HepG2 (cell line): ENCODE data around the gene TMEM135. TPM values are rescaled to one million over a fixed set of nuclear protein-coding genes. Genes with fewer than 3 reads are reported as not detected.

Experiments used
- BORCS8-MEF2B ChIP-seq: sonication (generic); formaldehyde crosslinking; IDR thresholded peaks from 2 replicates; pipeline ENCODE4 v1.8.0; 2022; ENCODE audit warnings: mild to moderate bottlenecking, missing genetic modification reagents
- FOXA1 ChIP-seq, 2 experiments: fragments of 450-650 bp in 1 of 2; sonication (generic) in 1 of 2; formaldehyde crosslinking in 1 of 2; IDR thresholded peaks; 2 replicates each; pipeline versions ENCODE4 v1.4.0 to v1.6.1; 2016 to 2020; ENCODE audit warnings: missing genetic modification reagents in 1 of 2
- GATA4 ChIP-seq: sonication (generic); IDR thresholded peaks from 2 replicates; pipeline ENCODE4 v1.6.1; 2016; ENCODE audit warnings: antibody characterized with exemption, low read depth, borderline replicate concordance
- JDP2 ChIP-seq: sonication (generic); formaldehyde crosslinking; IDR thresholded peaks from 2 replicates; pipeline ENCODE4 v1.8.1; 2022; ENCODE audit warnings: missing genetic modification reagents, borderline replicate concordance
- MAFK ChIP-seq, 2 experiments: IDR thresholded peaks in 1 of 2; conservative IDR thresholded peaks in 1 of 2; 2 replicates each; pipeline ENCODE4 v1.6.1; 2011; ENCODE audit warnings: improper control_type of control experiment in 2 of 2, low read length in 2 of 2
- MXI1 ChIP-seq: IDR thresholded peaks from 3 replicates; pipeline ENCODE4 v1.6.1; 2012; ENCODE audit warnings: low read depth, low read length, inconsistent platforms, borderline replicate concordance
- SRY ChIP-seq: sonication (generic); formaldehyde crosslinking; IDR thresholded peaks from 2 replicates; pipeline ENCODE4 v1.8.0; 2022; ENCODE audit warnings: mild to moderate bottlenecking, missing genetic modification reagents
- TCF7 ChIP-seq: sonication (generic); IDR thresholded peaks from 2 replicates; pipeline ENCODE4 v1.6.1; 2016; ENCODE audit warnings: antibody characterized with exemption, low read depth
- YY1 ChIP-seq: IDR thresholded peaks from 2 replicates; pipeline ENCODE4 v1.6.1; 2011; ENCODE audit warnings: low read length, low read depth, moderate library complexity, mild to moderate bottlenecking; ENCODE audit not compliant: insufficient read depth, insufficient replicate concordance
- ZBTB7B ChIP-seq: sonication (generic); formaldehyde crosslinking; IDR thresholded peaks from 2 replicates; pipeline ENCODE4 v1.4.0; 2020; ENCODE audit warnings: missing genetic modification reagents
- ZKSCAN1 ChIP-seq: fragments of 150-350 bp; IDR thresholded peaks from 2 replicates; pipeline ENCODE4 v1.6.1; 2014; ENCODE audit warnings: low read length
- ZMAT3 ChIP-seq: sonication (generic); formaldehyde crosslinking; conservative IDR thresholded peaks from 2 replicates; pipeline ENCODE4 v1.7.0; 2021; ENCODE audit warnings: missing genetic modification reagents
- ZNF256 ChIP-seq: sonication (generic); formaldehyde crosslinking; conservative IDR thresholded peaks from 2 replicates; pipeline ENCODE4 v1.4.0; 2020; ENCODE audit warnings: missing genetic modification reagents
- ZNF274 ChIP-seq: sonication (generic); formaldehyde crosslinking; IDR thresholded peaks from 2 replicates; pipeline ENCODE4 v1.5.1; 2020; ENCODE audit warnings: mild to moderate bottlenecking, missing genetic modification reagents
- ZNF546 ChIP-seq: sonication (generic); formaldehyde crosslinking; conservative IDR thresholded peaks from 2 replicates; pipeline ENCODE4 v1.8.1; 2023; ENCODE audit warnings: mild to moderate bottlenecking, missing genetic modification reagents
- ZNF563 ChIP-seq: sonication (generic); formaldehyde crosslinking; IDR thresholded peaks from 2 replicates; pipeline ENCODE4 v1.8.0; 2022; ENCODE audit warnings: mild to moderate bottlenecking, moderate library complexity, missing genetic modification reagents
- ZNF781 ChIP-seq: sonication (generic); formaldehyde crosslinking; IDR thresholded peaks from 2 replicates; pipeline ENCODE4 v1.5.1; 2020; ENCODE audit warnings: borderline replicate concordance, mild to moderate bottlenecking, missing genetic modification reagents; ENCODE audit errors: not compliant biosample characterization
- ZNF83 ChIP-seq: sonication (generic); formaldehyde crosslinking; IDR thresholded peaks from 2 replicates; pipeline ENCODE4 v1.4.0; 2020; ENCODE audit warnings: missing genetic modification reagents, mild to moderate bottlenecking, borderline replicate concordance
- polyA plus RNA-seq, 8 experiments: library from polyadenylated mRNA; depleted of rRNA in 3 of 8; stranded (reverse) in 7 of 8; unstranded in 1 of 8; fragments of >200 nt; fragmentation: Illumina TruSeq in 4 of 8; extraction: Trizol in 4 of 8; gene quantifications; 2 replicates each; pipeline versions ENCODE4 v1.2.1 to v1.2.3, GENCODE V29; 2011 to 2016; ENCODE audit warnings: low read depth in 4 of 8, missing spikeins in 1 of 8, mixed read lengths in 1 of 8; ENCODE audit not compliant: insufficient read depth in 1 of 8
- total RNA-seq, 5 experiments: library from RNA; depleted of rRNA; stranded (reverse); fragments of >200 nt; fragmentation: Illumina TruSeq; extraction: Trizol; gene quantifications; 2 replicates each; pipeline ENCODE4 v1.2.3, GENCODE V29; 2016; ENCODE audit warnings: low read depth in 1 of 5
- TF ChIP-seq, protein P1 (sequence below): sonication (generic); formaldehyde crosslinking; IDR thresholded peaks from 2 replicates; pipeline ENCODE4 v1.5.0; 2020; ENCODE audit warnings: mild to moderate bottlenecking, missing genetic modification reagents
- TF ChIP-seq, protein P2 (sequence below): sonication (generic); formaldehyde crosslinking; IDR thresholded peaks from 2 replicates; pipeline ENCODE4 v1.5.0; 2020; ENCODE audit warnings: missing genetic modification reagents
- TF ChIP-seq, protein P3 (sequence below): sonication (generic); formaldehyde crosslinking; IDR thresholded peaks from 2 replicates; pipeline ENCODE4 v1.5.0; 2020; ENCODE audit warnings: missing genetic modification reagents
- TF ChIP-seq, protein P4 (sequence below): sonication (generic); formaldehyde crosslinking; IDR thresholded peaks from 2 replicates; pipeline ENCODE4 v1.8.0; 2022; ENCODE audit warnings: mild to moderate bottlenecking, missing genetic modification reagents; ENCODE audit not compliant: insufficient replicate concordance
- TF ChIP-seq, protein P5 (sequence below): fragments of 450-650 bp; IDR thresholded peaks from 2 replicates; pipeline ENCODE4 v1.6.1; 2016

The TMEM135 gene
- total and polyA plus RNA-seq, 2 of the 13 experiments (the other 11 are each of a cell fraction or from before 2014, with no cell fraction given): 36.6 to 88.9 TPM

DNA sequence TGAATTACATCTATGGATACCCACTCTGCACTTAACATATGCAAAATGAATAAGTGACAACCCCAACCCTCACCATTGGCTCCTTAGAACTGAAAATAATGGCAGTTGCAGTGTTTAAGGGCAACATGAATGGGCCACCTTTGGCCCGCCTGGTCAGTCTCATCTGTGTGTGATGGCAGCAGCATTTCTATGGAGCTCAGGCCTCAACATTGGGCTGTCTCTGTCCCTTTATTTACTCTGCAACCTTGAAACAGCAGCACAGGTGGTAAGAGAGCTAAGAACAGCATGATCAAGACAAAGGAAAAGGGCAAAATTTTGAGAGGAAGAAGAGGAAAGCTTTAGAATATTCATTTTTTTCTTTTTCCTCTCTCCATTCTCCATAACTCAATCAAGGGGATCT, 38.3 kb upstream of the TMEM135 start (continued):
- TF ChIP-seq, protein P1, sequence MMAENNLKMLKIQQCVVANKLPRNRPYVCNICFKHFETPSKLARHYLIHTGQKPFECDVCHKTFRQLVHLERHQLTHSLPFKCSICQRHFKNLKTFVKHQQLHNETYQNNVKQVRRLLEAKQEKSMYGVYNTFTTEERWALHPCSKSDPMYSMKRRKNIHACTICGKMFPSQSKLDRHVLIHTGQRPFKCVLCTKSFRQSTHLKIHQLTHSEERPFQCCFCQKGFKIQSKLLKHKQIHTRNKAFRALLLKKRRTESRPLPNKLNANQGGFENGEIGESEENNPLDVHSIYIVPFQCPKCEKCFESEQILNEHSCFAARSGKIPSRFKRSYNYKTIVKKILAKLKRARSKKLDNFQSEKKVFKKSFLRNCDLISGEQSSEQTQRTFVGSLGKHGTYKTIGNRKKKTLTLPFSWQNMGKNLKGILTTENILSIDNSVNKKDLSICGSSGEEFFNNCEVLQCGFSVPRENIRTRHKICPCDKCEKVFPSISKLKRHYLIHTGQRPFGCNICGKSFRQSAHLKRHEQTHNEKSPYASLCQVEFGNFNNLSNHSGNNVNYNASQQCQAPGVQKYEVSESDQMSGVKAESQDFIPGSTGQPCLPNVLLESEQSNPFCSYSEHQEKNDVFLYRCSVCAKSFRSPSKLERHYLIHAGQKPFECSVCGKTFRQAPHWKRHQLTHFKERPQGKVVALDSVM (CRISPR knock-in tag): no peak
- no peak for TF ChIP-seq FOXA1 (IDR thresholded peaks at IDR 0.05)
- peak; percentile 74 for TF ChIP-seq FOXA1 (CRISPR knock-in tag; IDR thresholded peaks at IDR 0.05)
- TF ChIP-seq, protein P2, sequence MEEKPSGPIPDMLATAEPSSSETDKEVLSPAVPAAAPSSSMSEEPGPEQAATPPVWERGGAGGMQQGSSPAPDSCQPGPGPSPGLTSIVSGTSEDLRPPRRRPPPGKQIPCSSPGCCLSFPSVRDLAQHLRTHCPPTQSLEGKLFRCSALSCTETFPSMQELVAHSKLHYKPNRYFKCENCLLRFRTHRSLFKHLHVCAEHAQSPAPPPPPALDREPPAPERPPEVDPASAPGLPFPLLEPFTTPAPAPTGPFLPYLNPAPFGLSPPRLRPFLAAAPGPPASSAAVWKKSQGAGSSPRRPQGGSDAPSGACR (CRISPR knock-in tag): no peak
- no peak for TF ChIP-seq JDP2 (CRISPR knock-in tag)
- TF ChIP-seq ZBTB7B (CRISPR knock-in tag): no peak
- no peak for TF ChIP-seq SRY (CRISPR knock-in tag)
- TF ChIP-seq GATA4: no peak
- TF ChIP-seq ZNF274 (CRISPR knock-in tag): no peak
- no peak for TF ChIP-seq ZNF256
- TF ChIP-seq ZMAT3: no peak
- TF ChIP-seq MXI1: no peak
- TF ChIP-seq YY1: peak; percentile 37
- TF ChIP-seq ZNF781 (CRISPR knock-in tag): no peak
- TF ChIP-seq ZNF563 (CRISPR knock-in tag): no peak
- TF ChIP-seq, protein P3, sequence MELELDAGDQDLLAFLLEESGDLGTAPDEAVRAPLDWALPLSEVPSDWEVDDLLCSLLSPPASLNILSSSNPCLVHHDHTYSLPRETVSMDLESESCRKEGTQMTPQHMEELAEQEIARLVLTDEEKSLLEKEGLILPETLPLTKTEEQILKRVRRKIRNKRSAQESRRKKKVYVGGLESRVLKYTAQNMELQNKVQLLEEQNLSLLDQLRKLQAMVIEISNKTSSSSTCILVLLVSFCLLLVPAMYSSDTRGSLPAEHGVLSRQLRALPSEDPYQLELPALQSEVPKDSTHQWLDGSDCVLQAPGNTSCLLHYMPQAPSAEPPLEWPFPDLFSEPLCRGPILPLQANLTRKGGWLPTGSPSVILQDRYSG (CRISPR knock-in tag): no peak
- TF ChIP-seq TCF7: 0 out of 2 replicates have a peak, but pooled peaks have one; percentile 13
- TF ChIP-seq, protein P4, sequence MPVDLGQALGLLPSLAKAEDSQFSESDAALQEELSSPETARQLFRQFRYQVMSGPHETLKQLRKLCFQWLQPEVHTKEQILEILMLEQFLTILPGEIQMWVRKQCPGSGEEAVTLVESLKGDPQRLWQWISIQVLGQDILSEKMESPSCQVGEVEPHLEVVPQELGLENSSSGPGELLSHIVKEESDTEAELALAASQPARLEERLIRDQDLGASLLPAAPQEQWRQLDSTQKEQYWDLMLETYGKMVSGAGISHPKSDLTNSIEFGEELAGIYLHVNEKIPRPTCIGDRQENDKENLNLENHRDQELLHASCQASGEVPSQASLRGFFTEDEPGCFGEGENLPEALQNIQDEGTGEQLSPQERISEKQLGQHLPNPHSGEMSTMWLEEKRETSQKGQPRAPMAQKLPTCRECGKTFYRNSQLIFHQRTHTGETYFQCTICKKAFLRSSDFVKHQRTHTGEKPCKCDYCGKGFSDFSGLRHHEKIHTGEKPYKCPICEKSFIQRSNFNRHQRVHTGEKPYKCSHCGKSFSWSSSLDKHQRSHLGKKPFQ (CRISPR knock-in tag): no peak
- no peak for TF ChIP-seq ZNF83 (CRISPR knock-in tag)
- TF ChIP-seq BORCS8-MEF2B: no peak
- TF ChIP-seq MAFK (conservative IDR thresholded peaks at IDR 0.05 in 1 of 2, IDR thresholded peaks at IDR 0.05 in 1 of 2; ENCODE audit: low read length in 2 of 2): no peak
- TF ChIP-seq, protein P5, sequence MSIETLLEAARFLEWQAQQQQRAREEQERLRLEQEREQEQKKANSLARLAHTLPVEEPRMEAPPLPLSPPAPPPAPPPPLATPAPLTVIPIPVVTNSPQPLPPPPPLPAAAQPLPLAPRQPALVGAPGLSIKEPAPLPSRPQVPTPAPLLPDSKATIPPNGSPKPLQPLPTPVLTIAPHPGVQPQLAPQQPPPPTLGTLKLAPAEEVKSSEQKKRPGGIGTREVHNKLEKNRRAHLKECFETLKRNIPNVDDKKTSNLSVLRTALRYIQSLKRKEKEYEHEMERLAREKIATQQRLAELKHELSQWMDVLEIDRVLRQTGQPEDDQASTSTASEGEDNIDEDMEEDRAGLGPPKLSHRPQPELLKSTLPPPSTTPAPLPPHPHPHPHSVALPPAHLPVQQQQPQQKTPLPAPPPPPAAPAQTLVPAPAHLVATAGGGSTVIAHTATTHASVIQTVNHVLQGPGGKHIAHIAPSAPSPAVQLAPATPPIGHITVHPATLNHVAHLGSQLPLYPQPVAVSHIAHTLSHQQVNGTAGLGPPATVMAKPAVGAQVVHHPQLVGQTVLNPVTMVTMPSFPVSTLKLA: no peak
- no peak for TF ChIP-seq ZNF546 (CRISPR knock-in tag)
- no peak for TF ChIP-seq ZKSCAN1
